HT-29 (cell line): ENCODE results near the gene MYRFL. TPM values are rescaled to one million over a fixed set of nuclear protein-coding genes. Genes with fewer than 3 reads are reported as not detected.
"Not testable (repeated sequence)": the region's sequence is repeated elsewhere in the genome, so short reads cannot be mapped to it uniquely, and the experiment has no call there.

ENCODE experiments used
- DNase-seq: peaks from one replicate; pipeline ENCODE4 v3.0.0-alpha.2; 2015; ENCODE audit warnings: low spot score
- total RNA-seq: library from RNA; depleted of rRNA; stranded (reverse); fragments of >200 nt; shearing (Covaris generic); gene quantifications from 2 replicates; pipeline ENCODE4 v1.2.3, GENCODE V29; 2014

MYRFL gene
- total RNA-seq, 1 experiment from 2014 or later, result 13.2 TPM

DNA sequence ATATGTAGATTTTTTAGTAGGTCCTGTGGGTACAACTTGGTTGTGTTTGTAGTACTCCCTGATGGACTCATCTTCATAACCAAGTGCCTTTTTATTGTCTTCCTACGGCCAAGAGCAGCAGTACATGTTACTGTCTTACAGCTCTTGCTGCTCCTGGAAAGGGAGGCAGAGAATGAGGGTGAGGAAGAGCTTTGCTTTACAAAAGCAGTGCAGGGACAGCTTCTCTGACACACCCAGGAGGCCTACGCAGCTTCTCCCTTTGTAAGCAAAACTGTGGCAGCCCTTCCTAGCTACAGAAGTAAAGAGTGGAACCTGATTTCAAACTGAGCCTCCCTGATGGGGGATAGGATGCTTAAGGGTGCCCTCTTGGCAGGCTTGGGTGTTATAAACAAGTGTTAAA is 18.6 kb downstream of the MYRFL start:
- no peak for DNase-seq

DNA sequence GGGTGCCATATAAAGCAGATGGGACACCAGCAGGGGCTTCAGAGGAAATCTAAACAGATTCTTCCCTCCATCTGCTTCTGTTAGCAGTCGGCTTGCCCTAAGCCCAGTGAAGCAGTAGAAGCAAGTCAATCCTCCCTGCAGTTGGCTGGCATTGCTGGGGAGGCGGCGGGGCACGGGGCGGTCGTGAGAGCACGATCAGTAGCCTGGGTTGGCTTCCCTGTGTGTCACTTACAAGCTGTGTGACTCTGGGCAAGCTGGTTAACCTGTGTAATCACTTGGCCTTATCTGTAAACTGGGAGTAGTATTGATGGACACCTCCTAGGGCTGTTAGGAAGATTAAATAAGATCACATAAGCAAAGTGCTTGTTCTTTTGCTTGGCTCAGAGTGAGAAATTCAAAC is 19.4 kb downstream of the MYRFL start:
- no peak for DNase-seq

DNA sequence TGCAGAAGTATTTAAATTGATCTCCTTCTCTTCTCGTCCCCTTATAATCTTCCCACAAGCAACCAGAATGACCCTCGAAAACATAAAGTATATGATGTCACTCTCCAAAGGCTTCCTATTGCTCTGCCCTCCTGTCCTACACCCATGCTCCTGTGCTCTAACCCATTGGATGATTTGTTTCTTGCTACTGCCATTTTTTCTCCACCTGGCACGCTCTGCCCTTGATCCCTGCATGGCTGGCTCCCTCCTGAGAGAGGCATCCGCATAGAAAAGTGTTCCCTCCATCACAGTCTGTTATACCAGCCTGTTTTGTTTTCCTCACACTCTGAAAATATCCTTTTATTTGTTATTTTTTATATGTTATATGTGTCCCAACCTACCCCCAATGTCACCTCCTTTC is 19.8 kb downstream of the MYRFL start:
- no peak for DNase-seq

DNA sequence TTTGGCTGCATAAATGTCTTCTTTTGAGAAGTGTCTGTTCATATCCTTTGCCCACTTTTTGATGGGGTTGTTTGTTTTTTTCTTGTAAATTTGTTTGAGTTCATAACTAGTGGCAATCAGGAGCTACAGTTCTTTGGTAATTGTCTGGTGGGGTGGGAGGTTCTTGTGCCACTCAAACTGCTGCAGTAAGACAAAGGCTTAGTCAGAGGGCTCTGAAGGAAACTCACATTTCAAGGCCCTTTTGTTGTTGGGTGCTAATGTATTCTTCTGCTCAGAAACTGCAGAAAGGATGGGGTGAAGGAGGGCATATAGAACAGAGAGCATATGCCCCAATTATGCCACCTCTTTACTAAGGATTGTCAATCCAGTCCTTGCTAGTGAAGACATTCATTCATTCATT is 21.9 kb downstream of the MYRFL start:
- no peak for DNase-seq

DNA sequence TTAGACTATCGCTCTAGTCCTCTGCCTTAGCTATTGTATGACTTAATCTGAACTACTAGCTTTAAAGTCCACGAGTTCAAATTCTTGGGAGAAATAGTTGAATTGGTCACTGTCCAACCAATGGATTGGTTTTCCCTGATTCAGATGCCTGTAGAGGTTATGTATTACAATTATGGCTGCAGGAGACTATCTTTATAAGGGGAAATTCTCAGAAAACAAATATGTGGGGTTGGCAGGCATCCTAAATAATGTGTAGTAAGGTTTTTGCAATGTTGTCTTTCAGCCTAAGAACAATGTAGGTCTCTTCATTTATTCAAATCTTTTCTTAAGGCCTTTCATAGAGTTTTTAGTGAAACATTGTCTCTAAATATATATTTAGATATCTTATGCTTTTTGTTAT is 26.9 kb downstream of the MYRFL start:
- no peak for DNase-seq

DNA sequence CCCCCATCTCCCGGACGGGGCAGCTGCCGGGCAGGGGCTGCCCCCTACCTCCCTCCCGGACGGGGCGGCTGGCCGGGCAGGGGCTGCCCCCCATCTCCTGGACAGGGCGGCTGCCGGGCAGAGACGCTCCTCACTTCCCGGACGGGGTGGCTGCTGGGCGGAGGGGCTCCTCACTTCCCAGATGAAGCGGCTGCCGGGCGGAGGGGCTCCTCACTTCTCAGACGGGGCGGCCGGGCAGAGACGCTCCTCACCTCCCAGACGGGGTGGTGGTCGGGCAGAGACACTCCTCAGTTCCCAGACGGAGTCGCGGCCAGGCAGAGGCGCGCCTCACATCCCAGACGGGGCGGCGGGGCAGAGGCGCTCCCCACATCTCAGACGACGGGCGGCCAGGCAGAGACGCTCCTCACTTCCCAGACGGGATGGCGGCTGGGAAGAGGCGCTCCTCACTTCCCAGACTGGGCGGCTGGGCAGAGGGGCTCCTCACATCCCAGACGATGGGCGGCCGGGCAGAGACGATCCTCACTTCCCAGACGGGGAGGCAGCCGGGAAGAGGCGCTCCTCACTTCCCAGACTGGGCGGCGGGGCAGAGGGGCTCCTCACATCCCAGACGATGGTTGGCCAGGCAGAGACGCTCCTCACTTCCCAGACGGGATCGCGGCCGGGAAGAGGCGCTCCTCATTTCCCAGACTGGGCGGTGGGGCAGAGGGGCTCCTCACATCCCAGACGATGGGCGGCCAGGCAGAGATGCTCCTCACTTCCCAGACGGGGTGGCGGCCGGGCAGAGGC is 28.3 kb downstream of the MYRFL start:
- DNase-seq, result not testable (repeated sequence)

DNA sequence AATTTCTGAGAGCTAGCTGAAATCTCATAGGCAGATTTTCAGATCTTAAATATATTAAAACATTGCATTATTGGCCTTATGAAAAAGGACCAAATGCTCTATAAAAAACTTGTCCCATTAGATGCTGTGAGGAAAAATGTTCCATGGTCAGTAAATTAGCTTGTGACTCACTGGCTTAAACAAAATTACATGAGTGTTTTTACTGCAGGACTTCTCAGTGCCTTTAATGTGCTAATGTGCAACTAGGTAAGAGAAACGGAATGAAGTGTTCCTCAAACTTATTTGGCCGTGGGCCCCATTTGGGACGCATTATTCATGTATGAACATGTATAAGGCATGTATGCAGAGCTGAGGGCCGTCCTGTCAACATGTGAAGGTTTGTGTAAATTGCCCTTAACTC is 41.7 kb downstream of the MYRFL start:
- no peak for DNase-seq

DNA sequence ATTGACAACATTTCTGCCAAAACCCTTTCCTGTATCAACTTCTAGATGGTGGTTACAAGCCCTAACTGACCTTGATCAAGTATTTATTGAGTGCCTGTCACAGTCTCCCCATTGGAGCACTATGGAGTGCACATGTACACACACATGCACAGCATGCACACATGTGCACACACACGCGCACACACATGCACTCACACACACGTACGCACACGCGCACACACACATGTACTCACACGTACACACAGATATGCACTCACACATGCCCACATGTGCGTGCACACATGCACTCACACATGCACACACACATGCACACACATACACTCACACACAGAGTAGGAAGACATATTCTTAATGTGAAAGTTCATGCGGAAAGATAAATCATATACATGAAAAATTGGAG is 43.7 kb downstream of the MYRFL start:
- no peak for DNase-seq

DNA sequence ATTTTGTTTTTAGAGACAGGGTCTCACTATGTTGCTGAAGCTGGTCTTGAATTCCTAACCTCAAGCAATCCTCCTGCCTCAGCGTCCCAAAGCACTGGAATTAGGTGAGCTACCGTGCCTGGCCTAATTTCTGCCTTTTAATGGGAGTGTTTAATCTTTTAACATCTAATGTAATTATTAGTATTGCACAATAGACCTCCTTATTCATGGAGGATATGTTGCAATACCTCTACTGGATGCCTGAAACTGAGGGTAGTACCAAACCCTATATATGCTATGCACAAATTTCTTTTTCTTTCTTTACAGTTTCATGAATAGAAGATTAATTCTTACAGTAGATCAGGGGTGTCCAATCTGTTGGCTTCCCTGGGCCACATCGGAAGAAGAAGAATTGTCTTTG is 47.8 kb downstream of the MYRFL start:
- no peak for DNase-seq

DNA sequence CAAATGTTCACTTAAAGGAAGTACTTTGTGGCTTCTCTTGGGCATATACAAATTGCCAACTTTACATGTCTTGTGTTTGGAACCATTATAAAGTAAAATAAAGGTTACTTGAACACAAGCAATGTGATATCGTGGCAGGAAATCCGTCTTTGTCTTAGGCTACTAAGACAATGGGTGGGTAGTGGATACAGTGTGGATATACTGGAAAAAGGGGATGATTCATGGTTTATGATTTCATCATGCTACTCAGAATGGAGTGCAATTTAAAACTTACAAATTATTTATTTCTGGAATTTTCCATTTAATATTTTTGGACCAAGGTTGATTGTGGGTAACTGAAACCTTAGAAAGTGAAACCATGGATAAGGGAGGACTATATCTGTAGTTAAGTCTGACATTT is 48.4 kb downstream of the MYRFL start:
- DNase-seq, result peak; percentile 44

DNA sequence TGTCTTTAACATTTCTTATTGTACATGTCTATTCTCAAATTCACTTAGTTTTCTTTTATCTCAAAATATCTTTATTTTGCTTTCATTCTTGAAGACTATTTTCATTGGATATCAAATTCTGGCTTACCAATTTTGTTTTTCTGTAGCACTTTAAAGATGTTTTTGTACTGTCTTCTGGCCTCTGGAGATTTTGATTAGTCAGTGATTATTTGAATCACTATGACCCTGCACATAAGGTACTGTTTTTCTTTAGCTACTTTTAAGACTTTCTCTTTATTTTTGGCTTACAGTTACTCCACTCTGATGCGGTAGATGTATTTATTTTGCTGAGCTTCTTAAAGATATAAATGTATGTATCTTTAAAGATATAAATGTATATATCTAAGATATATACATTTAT is 49.6 kb downstream of the MYRFL start:
- no peak for DNase-seq

DNA sequence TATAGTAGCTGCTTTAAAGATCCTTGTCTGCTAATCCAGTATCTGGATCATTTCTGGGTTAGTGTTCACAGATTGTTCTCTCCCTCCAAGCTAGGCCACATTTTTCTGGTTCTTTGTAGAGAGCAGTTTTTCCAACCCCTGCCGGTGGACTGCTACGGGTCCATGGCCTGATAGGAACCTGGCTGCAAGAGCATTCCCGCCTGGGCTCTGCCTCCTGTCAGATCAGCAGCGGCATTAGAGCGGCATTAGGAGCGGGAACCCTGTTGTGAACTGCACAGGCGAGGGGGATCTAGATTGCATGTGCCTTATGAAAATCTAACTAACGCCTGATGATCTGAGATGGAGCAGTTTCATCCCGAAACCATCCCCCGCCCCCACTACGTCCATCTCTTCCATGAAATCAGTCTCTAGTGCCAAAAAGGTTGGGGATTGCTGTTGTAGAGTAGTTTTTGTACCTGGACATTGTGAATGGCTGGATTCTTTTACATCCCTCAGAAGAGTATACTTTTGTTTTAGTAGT is 50.4 kb downstream of the MYRFL start:
- DNase-seq, result no peak

DNA sequence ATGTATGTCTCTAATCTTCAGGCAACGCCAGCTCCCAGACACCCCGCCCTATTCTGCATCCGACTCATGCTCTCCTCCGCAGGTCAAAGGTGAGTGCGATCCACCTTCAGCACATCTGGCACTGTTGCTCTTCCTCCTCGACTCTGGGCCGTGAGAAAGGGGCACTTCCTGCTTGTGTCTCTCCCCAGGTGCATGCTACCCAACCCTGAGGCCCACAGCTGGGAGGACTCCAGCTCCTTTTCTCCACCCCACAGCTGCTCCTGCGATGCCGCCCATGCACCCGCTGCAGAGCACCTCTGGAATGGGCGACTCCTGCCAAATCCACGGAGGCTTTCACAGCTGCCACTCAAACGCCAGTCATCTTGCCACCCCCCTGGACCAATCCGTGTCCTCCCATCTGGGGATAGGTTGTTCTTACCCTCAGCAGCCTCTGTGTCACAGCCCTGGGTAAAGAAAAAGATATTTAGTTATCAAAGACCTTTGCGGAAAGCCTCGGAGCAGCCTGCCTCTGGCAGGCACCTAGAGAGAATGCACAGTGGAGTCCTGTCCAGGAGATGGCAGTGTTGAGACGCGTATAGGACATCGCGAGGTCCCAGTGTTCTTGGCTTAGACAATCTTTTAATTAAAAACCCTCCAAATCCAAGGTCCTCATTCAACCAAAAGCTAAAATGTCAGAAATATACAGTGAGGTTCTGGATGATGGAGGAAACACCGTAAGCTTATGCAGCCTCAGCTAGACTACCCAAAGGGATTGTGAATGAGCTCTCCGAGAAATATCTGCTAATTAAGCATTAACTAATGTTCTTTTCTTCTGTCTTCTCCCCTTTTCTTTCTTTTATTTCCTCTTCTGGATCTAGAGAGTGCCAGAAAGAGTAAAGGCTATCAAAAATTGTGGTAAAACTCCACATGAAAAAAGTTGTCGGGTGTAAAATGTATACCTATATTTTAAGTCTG is 54.3 kb downstream of the MYRFL start:
- peak; percentile 96 for DNase-seq

DNA sequence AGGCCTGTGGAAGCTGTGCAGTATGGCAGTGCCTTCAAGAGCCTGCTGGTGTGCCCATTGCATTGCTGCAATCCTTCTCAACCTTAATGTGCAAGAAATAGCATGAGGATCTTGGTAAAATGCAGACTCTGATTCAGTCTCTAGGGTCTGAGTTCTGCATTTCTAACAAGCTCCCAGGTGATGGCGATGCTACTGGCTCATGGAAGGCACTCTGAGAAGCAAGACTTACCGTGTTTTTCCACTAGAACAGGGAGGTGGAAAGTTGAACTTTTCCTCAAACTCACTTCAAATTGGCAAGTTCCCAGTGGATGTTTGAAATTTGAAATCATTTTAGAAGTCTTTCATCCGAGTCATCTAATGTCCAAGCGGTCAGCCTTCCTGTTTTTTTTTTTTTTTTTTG is 55.5 kb downstream of the MYRFL start:
- DNase-seq, result no peak

DNA sequence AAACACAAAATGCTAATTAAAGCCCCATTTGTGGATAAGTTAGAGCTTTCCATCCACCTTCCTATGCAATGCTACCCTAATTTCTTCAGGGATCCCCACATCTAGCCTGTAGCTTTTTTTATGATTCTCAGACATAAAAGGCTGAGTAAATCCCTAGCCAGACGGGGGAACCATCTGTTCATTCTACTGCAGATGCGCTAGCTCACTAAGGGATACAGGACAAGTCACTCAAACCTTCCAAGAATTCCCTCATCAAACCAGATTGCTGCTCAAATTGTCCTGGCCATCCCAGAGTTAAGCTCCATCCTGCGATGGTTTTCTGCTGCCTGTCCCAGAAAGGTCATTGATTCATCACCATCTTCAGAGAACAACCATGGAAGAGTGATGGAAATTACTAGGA is 56.7 kb downstream of the MYRFL start:
- no peak for DNase-seq

DNA sequence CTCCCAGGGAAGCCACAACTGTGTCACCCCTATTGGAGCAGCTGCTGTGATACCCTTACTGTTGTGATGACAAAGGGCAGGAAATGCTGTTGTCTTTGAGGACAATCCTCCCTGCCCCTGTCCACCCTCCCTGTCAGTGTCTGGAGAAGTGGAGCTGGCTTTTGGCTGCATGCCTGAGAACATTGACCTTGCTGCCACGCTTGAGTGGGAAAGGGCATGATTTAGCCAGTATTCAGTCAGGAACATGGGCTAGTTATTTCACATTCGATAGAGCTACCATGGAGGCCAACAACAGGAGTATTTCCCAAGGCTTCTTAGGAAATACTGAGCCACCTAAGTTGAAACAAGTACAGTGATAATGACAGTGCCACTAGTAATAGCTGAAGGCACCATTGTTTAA is 59.4 kb downstream of the MYRFL start:
- no peak for DNase-seq

DNA sequence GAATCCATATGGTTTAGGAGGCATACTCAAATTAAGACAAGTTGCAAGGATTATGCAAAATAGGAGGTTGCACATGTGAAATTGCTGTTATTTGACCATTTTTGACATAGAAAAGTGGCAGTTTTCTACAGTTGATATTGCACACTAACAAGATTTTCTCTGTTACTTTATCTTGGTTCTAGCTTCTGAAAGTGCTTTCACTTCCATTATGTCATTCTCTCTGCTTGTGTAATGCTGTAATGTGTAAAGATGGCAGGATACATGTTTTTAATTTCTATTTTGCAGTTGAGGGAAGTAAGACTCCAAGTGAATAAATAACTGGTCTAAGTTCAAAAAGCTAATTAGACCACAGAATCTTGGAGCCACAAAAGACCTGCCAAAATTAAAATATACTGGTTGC is 60.6 kb downstream of the MYRFL start:
- no peak for DNase-seq

DNA sequence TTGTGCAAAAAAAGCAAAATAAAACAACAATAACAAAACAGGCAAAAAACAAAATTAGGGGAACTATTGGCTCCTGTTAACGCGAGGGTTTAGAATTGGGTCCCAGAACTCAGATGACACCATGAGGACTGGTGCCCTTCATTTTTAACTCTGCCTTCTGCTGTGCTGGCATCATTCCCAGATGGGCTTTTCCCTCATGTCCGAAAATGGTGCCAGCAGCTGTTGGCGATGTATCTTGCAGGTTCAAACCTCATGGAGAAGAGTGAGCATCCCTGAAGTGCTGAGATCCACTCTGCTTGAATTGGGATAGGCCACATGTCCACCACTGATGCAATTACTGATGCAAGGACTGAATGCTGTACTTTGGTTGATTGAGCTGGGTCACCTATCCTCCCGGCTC is 61.1 kb downstream of the MYRFL start:
- no peak for DNase-seq

DNA sequence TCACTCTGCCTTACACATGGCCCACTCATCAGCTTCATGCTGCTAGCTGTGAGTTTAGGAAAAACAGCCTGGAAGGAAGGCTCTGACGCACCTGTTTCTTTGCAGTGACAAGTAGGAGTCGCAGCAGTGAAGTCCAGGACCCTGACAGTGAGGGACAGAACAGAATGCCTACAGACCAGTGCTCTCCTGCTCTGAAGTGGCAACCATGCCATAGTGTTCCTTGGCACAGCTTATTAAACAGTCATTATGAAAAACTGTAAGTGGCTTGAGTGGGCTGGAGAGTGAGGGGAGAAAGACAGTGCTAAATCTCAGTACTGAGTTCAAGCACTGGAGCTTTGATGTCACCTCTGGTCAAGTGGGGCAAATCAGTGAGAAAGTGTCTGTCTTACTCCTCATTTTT is 61.7 kb downstream of the MYRFL start:
- DNase-seq, result no peak

DNA sequence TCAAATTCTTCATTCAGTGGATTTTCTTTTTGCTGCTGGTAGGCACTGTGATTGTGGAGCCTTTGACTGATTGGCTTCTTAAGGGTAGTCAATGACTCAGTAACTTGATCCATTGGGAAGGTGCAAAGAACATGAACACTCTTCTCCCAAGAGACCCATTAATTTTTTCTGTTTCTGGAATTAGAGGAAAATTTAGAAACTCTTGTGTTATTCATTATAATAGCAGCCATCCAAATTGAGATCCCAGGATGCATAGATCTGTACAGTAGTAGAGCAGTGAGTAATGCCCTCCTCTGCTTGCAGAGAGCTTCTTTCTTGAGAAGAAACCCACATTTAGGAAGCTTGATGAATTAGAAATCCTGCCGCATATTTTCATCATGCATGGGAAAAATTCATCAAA is 63.9 kb downstream of the MYRFL start:
- no peak for DNase-seq

DNA sequence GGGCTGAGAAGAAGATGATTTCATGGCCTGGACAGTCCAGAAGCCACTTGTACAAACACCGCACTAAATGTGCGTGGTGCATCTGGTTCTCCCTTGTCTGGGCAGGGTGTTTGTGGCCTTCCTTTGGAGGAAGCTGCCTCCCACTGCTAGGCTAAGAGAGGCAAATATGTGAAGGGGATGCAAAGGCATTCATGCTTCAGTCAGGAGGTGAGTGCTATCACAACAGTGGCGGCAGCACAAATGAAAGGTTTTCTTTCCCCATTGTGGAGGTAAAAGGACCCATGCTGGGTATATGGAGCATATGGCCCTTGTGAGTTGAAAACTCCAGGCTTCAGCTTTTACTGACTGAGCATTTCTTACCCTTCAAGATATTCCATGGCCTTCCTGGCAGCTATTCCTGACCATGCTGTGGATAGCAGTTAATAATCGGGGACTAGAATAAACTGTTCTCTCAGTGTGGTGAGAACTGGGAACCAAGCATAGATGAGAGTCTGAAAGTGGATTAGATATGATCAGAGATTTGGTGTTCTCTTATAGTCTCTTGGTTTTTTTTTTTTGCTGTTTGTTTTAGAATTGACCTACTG is 69.9 kb downstream of the MYRFL start:
- DNase-seq, result no peak

DNA sequence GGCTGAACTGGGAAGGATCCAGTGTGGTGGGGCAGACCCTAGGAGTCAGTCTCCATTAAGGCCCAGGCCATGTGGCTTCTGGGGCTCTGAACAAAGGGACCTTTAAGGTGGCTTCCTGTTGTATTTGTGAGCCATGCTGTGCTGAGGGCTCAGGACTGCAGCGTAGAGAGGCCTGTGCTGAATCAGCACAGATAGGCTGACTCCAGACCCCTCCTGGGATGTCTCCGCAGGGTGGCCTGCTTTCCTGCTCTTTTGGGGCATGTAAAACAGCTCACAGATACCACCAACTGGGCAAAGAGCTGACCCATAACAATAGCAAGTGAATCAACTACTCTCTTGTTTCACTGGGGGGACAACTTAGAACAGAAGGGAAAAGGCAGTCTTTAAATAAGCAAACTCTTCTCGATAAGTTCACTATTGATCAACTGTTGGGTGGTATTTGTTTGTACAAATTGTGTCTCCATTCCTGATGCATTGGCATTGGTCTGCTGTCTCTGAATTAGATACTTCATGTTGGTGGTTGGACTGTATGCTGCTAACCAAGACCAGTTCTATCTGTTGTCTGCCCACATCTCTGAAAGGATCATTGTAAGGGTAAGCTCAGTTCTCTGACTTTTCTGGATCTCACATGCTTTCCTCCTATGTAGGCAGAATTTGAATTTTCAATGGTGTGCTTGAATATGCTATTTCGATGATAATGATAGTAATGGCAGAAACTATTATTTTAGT is 71.8 kb downstream of the MYRFL start:
- no peak for DNase-seq
